NCI-H1048 (cell line): ENCODE results near the gene BBS9.
"Not testable (repeated sequence)": the region's sequence is repeated elsewhere in the genome, so short reads cannot be mapped to it uniquely, and the experiment has no call there.

Source experiments
- DNase-seq: peaks from one replicate; lab custom pipeline; 2025; lab: John Stamatoyannopoulos, UW

The BBS9 gene

DNA sequence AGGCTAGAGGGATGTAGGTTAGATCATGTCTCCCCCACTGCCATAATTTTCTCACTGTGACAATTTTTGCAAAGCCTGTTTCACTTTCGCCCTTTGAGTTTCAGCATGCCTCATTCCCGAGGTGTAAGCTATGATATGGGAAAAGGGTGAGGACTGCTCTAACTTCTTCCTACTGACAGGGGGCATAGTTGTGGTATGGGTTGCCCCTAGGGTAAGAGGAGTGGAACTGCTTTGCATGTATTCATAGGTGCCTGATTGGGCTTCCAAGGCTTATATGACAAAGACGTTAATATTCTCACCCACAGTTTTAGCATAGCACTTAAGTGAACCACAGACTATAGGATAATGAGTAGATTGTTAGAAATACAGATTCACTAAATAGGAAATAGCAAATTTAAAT lies 148.7 kb downstream of the BBS9 start:
- no peak for DNase-seq

DNA sequence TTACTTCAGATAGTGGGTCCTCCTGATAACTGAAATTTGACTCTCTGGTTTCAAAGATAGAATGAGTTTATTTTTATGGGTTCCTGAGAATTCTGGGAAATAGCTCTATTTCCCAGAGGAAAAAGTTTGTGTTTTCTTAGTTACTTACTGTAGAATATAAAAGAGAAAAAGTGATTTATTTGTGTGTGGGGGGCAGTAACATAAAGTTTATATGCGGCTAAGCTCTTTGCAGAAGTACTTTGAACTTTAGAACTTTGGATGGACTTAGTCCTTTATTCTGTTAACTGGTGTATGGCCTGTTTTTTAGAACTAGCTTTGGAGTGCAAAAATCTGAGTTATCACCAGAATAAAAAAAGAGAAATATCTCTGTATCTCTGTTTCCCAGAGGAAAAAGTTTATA lies 157.1 kb downstream of the BBS9 start:
- no peak for DNase-seq

DNA sequence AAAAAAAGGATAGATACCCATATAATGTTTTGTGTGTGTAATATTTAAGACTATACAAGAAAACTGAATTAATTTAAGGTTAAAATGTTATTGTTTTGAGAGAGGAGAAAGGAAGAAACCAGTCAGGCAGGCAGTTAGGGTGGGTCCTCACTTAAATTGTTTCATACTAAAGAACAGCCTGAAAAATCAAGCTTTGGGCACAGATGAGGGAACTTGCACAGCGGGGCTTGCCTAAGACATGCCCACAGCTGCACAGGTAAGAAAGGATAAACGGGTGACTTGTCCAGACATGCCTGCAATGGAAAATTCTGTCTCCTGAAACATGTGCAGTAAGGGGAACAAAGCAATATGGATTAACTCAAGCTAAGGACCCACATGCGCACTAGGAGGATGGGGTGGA lies 158.4 kb downstream of the BBS9 start:
- no peak for DNase-seq

DNA sequence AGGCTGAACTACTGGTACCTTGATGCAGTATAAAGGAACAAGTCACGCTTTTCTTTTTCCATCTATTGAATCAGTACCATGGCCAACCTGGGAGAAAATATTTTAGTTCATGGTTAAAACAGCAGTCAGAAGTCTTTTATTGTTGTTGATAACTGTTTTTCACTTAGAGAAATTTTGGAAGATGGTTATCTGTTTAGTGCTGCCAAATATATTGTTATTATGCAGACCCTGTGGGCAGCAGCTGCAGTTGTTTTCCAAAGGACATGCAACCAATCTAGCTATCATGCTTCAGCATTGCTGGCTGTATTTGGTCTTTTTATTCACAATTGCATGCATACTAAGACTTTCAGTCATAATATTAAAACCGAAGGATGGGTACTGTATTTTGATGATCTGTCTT lies 169.5 kb downstream of the BBS9 start:
- no peak for DNase-seq

DNA sequence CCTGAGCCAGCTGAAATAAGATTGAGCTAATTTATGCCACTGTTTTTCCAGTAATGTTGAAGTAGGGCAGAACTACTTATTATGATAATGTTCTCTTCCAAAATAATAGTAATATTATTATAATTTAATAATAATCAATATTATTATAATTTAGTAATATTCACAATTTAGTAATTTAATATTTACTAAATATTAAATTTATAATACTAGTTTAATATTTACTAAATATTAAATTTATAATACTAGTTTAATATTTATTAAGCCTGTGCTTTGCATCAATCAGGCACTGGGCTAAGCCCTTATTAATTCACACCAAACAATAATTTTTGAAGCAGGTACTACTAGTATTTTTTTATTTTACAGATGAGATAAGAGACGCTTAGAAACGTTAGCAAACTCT lies 170.1 kb downstream of the BBS9 start:
- DNase-seq = no peak

DNA sequence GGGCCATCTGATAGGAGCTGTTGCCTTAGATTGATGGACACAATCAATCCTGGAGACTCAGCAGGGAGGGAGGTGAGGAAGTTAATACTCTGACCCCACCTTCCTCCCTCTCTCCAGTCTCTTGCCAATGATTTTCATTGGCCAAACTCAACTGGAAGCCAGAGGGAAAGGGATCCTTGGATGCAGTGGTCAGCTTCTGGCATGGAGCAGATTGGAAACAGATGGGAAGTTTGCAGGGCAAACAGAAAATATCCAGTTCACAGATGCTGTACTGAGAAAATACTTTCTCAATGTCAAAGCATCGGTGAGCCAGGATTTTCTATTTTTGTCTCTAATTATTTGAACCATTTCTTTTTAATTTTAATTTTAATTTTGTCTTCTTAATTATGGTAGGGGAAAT lies 170.8 kb downstream of the BBS9 start:
- no peak for DNase-seq

DNA sequence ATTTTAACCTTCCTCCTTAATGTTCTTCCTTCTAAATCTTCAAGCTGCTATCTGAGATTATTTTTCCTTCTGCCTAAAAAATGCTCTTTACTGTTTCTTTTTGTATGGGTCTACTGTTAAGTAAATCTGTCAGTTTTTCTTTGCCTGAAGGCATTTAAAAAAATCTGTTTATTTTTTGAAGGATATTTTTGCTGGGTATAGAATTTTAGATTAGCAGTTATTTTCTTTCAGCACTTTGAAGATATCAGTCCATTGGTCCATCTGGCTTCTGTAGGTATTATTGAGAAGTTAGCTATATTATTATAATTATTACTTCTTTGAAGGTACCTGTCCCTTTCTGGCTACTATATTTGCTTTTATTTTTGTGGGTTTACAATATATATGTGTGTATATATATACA lies 171.4 kb downstream of the BBS9 start:
- DNase-seq = no peak

DNA sequence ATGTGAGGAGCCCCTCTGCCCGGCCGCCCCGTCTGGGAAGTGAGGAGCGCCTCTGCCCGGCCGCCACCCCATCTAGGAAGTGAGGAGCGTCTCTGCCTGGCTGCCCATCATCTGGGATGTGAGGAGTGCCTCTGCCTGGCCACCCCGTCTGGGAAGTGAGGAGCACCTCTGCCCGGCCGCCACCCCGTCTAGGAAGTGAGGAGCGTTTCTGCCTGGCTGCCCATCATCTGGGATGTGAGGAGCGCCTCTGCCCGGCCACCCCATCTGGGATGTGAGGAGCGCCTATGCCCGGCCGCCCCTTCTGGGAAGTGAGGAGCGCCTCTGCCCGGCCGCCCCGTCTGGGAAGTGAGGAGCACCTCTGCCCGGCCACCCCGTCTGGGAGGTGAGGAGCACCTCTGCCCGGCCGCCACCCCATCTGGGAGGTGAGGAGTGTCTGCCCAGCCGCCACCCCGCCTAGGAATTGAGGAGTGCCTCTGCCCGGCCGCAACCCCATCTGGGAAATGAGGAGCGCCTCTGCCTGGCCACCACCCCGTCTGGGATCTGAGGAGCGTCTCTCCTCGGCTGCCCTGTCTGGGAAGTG lies 174.7 kb downstream of the BBS9 start:
- DNase-seq = not testable (repeated sequence)

DNA sequence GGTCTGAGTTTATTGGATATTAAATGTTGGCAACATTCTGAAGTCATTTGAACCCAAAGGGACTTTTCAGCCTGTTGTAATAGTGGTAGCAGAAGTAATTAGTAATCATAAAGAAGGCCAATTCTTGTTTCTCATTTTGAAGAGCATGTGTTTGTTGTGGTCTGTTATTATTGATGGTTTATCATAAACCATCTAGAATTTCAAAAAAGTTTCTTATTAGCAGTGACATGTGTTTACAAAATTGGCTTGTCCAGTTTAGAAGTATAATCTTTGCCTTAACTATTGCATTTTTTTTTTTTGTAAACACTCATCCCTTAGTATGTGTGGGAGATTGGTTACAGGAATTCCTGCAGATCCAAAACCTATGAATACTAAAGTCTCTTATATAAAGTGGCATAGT lies 177.8 kb downstream of the BBS9 start:
- no peak for DNase-seq

DNA sequence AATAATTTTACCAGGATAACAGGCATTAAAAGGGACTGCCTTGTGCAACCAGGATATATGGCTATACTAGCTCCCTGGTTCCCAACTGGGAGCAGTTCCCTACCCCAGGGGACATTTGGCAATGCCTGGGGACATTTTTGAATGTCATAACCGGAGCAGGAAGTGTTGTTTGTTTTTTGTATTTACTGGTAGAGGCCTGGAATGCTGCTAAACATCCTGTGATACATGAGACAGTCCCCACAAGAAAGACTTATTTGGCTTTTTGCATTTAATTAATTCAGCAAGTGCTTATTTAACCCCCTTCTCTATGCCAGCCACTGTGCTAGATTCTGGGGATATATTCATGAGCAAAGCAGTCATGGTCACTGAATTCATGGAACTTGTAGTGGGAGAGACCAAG lies 181.2 kb downstream of the BBS9 start:
- DNase-seq = no peak

DNA sequence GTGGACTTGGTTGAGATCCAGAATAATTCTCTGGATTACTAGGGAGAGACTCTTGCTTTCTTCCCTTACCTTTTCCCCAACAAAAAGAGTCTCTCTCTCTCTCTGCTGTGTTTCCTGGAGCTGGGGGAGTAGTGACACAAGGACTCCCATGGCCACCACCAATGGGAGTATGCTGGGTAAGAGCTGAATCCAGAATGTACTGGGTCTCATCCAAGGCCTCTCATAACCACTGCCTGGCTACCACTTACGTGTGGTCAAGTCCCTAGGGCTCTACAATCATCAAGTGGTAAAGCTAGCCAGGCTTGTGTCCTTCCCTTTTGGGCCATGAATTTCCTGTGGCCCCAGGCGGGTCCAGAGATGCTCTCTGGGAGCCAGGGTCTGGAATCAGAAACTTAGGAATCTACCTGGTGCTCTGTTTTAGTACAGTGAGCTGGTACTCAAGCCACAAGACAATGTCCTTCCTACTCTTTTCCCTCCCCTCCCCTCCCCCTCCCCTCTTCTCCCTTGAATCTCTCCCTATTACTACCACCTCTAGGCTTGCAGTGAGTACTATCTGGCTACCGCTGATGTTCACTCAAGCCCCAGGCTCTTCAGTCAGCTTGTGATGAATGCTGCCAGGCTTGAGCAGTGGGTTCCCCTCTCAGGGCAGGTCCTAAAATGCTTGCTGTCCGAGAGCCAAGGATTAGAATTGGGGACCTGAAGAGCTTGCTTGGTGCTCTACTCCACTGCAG lies 196.6 kb downstream of the BBS9 start:
- DNase-seq = no peak

DNA sequence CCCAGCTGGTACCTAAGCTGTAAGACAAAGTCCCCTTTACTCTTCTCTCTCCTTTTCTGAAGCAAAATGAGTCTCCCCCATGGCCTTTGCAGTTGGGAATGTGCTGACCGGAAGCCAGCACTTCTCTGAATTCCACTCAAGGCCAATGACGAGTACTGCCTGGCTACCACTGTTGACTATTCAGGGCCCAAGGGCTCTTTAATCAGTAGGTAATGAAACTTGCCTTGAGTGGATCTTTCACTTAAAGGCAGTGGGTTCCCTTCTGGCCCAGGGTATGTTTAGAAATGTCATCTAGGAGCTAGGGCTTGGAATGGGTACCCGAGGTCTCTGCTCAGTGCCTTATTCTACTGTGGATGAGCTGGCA lies 197.1 kb downstream of the BBS9 start:
- no peak for DNase-seq

DNA sequence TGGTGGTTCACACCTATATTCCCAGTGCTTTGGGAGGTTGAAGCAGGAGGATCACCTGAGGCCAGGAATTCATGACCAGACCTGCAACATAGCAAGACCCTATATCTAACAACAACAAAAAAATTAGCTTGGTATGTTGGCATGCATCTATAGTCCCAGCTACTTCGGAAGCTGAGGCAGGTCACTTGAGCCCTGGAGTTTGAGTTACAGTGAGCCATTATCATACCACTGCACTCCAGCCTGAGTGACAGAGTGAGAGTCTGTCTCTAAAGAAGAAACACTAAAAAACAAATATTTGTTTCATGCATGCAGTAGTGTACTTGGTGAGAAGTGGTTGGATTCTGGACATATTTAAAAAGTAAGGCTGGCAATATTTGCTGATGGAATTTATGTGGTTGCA lies 198.1 kb downstream of the BBS9 start:
- no peak for DNase-seq

DNA sequence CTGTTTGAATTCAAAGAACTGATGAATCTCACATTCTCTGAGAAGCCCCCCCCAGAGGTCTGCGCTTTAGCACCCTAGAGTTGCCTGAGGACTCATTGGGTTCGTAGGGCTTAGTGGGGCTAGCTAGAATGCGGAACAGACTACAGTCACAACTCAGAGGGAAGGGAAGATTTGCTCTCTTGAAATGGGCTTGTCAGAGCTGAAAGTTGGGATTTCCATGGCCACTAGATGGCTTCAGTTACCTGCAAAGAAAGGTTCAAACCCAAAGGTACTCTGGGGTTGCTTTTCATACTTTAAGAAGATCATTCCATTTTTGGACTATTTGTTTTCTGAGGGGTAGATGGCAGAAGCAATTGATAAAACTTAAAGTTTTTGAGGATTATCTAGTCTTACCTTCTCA lies 205.0 kb downstream of the BBS9 start:
- no peak for DNase-seq

DNA sequence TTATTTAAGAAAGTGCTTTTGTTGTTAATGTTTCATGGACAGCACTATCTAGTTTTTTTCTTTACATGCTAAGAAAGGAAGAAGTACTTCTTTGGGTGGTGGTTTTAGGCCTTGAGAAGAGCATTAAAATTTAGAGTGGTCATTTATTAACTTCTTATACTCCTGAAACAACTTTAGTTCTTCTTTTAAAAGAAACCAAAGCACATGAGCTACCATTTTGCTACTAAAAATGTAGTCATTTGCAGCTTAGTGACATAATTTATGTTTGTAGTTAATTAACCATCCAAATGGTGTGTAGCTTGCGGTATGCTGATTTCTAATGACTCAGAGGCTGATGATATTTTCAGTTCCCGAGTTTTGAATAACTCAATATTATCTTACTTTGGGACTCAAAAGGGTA lies 207.5 kb downstream of the BBS9 start:
- no peak for DNase-seq

DNA sequence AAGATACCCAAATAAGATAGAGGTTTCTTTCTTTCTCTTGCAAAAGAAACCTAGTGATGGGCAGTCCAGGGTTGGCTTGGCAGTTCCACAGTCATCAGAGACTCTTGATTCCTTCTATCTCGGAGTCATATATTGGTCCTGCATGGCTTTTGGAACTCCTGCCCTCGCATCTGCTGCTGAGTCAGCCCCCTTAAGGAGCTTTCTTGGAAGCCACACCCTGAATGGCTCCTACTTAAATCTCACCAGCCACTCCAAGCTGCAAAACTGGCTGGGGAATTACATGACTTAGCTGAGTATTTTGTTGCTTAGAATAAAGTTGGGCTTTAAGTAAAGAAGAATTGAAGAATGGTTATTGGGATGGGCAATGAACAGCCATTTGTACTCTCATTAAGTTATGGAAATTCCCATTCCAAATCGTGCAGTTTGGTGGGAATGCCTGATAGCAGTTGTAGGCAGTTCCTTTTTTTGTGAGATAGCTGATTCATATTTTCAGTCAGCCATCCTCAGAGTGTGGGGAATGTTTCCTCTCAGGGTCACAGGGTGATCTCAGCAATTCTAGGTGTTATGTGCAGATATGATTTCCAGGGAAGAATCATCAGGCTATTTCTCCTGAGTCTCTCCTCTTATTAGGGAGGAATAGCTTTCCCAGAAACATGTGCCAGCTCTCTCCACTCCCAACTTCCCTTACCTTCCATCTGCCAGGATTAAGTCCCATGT lies 209.9 kb downstream of the BBS9 start:
- no peak for DNase-seq

DNA sequence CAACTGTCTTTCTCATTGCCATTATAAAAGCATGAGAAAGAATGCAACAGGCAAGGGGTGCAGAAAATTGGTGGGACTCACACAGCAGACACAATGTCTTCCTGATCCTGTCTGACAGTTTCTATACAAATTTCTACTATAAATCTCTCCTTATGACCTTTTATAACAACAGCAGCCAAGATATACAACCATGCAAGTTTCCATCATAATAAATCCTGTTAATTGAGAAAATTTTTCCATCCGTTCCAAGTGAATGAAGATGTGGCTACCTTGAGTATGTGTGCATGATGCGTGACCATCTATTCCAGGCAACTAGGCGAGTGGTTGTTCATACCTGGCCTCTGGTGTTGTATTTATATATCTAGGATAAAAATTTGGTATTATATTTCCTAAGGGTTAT lies 216.7 kb downstream of the BBS9 start:
- DNase-seq = no peak

DNA sequence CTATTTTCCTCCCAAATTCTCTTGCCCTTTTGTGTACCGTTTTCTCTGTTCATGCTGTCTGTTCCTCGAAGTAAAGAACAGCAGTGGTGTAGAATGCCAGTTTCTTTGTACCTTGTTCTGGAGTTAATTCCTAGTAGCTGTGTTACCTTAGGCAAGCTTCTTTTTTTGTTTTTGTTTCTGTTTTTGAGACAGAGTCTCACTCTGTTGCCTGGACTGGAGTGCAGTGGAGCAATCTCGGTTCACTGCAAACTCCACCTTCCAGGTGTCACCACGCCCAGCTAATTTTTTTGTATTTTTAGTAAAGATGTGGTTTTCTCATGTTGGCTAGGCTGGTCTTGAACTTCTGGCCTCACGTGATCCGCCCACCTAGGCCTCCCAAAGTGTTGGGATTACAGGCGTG lies 221.2 kb downstream of the BBS9 start:
- DNase-seq = no peak

DNA sequence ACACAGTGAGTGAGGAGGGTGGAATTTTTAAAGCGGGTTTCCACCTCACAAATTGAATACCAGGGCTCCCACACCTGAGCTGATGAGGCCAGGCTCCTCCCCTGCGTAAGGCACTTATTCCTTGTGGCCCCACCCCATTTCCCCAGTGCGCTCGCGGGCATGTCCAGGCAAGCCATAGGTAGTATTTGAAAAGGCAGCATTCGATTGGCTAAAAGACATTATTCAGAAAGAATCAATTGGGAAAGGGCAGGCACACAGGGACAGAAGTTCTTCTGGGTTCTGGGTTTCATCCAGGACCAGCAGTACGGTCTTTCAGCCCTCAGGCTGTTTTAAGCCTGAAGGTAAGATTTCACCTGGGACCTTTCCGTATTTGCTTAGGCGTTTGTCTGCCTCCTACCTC lies 222.3 kb downstream of the BBS9 start:
- DNase-seq = no peak

DNA sequence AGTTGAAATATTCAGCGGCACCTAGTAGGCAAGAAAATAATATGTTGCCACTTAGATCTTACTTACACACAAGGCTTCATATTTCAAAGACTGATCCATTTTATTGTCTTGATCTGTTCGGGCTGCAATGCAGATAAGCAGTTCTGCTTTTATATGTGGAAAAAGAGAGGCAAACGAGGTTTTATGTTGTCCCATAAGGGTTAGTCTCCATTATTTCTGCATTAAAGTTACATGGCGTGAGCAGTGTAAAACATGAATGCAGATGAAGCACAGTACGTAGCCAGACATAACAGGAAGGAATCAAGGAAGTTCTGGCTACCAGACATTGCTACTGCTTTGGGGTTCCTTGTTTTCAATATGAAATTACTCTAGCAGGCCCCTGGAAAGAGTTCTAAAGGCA lies 224.8 kb downstream of the BBS9 start:
- DNase-seq = no peak

DNA sequence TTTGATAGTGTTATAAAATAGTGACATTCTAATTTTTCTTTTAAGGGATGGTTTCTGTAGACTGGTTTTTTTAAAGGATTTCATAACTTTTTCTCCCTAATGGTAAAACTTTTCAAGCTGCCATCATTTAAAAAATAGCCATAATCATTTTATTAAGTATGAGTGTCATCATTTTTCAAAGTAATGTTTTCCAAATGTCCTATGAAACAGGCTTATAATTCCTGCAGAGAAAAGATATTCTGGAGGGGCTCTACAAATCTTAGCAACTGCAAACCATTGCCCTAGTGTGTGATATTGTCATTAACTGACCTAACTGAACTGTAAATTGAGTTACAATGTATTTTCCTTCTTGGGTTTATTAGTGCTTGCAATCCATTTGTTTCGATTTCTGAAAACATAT lies 226.0 kb downstream of the BBS9 start:
- DNase-seq = no peak

DNA sequence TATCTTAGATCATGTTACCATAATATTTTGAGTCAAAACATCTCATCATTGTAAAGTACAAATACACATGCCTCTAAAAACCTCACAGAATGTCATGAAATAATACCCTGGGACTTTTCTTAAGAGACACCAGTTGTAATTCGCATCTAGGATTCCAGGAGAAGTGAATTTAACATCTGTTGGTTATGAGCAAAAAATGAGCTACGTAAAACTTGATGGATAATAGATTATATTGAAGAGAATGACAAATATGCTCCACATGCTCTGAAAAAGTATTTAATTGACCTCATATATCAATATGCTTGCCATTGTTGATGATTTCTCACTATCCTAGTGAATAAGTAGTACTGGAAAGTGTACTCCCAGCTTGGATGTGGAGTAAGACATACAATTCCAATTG lies 227.0 kb downstream of the BBS9 start:
- DNase-seq = no peak

DNA sequence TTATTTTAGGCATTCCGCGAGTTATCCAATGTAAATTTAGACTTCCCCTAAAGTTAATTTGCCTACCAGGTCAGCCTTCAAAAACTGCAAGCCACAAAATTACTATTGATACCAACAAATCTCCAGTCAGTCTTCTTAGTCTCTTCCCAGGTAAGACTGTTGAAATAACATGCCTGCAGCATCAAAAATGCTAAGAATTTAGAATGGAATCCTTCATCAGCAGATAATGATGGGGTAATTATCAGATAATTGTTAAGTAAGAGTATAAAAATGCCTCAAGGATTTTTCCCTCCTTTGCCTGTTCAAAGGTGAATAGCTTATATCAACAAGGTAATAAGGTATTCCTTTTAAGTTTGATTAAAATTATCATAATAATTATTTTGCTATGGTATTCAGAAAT lies 228.5 kb downstream of the BBS9 start:
- peak; percentile 16 for DNase-seq

DNA sequence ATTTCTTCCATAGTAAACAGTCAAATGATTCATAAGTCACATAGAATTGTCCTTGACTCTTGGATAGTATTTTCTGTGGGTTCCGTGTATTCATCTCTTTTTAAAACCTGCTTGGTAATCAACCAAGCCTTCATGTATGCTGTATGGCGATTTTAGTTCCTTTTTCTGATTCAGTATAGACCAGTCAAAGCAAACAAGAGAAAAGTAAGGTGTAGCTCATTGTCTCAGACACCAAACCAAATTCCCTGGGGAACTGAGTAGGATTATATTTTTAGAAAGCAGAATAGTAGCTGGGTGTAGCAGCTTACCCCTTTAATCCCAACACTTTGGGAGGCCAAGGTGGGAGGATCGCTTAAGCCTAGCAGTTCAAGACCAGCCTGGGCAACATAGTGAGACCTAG lies 240.5 kb downstream of the BBS9 start:
- DNase-seq = no peak
